ENCODE data around the gene TGDS. TPM values are rescaled to one million over a fixed set of nuclear protein-coding genes. Genes with fewer than 3 reads are reported as not detected.
A peak's percentile ranks its signal among the peaks of the same experiment; 100 is the strongest.
"Not testable (repeated sequence)": the region's sequence is repeated elsewhere in the genome, so short reads cannot be mapped to it uniquely, and the experiment has no call there.

Gene TGDS
- 10 to 100 TPM in 2 of 4 donors, 1 to 10 TPM in 2; 5.8 to 19.6 (median 8.8) TPM for total RNA-seq

GRCh38 chr13:94595950-94596574 is at the start of gene TGDS:
Gene TGDS (minus strand): TSS chr13:94596152. CDS start chr13:94596136, 16 bp downstream.
- peak; percentile 92 to 98 for DNase-seq (ENCODE audit: low spot score in 2 of 2)
- intact Hi-C loops (cut with DNase I; ENCODE audit: low total_unique reads) = no loop called here
- peak within 1 kb of the TSS; percentile 59 for H3K4me3 ChIP-seq (ENCODE audit: low read depth, poor library complexity, severe bottlenecking)
- no peak for TF ChIP-seq CTCF (IDR thresholded peaks at IDR 0.05)
- TF ChIP-seq POLR2A (IDR thresholded peaks at IDR 0.05) = peak in 1 of 2 donors; percentile 7
- WGBS, 2 donors = 0% methylated on average over 36 to 39 of the region's 41 CpGs

GRCh38 chr13:94641409-94641941 is 45.5 kb upstream of the TGDS start:
- TF ChIP-seq POLR2A (IDR thresholded peaks at IDR 0.05) = no peak
- TF ChIP-seq CTCF (IDR thresholded peaks at IDR 0.05) = no peak
- H3K4me3 ChIP-seq (ENCODE audit: low read depth, poor library complexity, severe bottlenecking) = no peak overlapping the region
- 5 to 8% methylated on average over 3 of the region's 3 CpGs for WGBS, 2 donors
- intact Hi-C loops (cut with DNase I; ENCODE audit: low total_unique reads) = no loop called here
- no peak for DNase-seq (ENCODE audit: low spot score in 2 of 2)

GRCh38 chr13:94640721-94641120 is 44.8 kb upstream of the TGDS start:
- H3K4me3 ChIP-seq (ENCODE audit: low read depth, poor library complexity, severe bottlenecking) = no peak overlapping the region
- intact Hi-C loops (cut with DNase I; ENCODE audit: low total_unique reads) = no loop called here
- 32 to 42% methylated on average over 2 of the region's 2 CpGs for WGBS, 2 donors
- DNase-seq (ENCODE audit: low spot score in 2 of 2) = no peak
- TF ChIP-seq CTCF (IDR thresholded peaks at IDR 0.05) = no peak
- no peak for TF ChIP-seq POLR2A (IDR thresholded peaks at IDR 0.05)

- DNase-seq (ENCODE audit: low spot score in 2 of 2); H3K4me3 ChIP-seq (ENCODE audit: low read depth, poor library complexity, severe bottlenecking); intact Hi-C loops (cut with DNase I; ENCODE audit: low total_unique reads): not testable (repeated sequence)
- 94 to 95% methylated on average over 3 of the region's 3 CpGs for WGBS, 2 donors
These were observed 41.7 kb upstream of the TGDS start for GRCh38 chr13:94637677-94638076.

- WGBS, 2 donors = 57 to 70% methylated on average over 1 of the region's 1 CpG
- H3K4me3 ChIP-seq (ENCODE audit: low read depth, poor library complexity, severe bottlenecking) = no peak overlapping the region
- intact Hi-C loops (cut with DNase I; ENCODE audit: low total_unique reads) = no loop called here
- no peak for DNase-seq (ENCODE audit: low spot score in 2 of 2)
- TF ChIP-seq CTCF (IDR thresholded peaks at IDR 0.05) (no peak), POLR2A (IDR thresholded peaks at IDR 0.05) (no peak)
These were observed 41.1 kb upstream of the TGDS start for GRCh38 chr13:94636942-94637578.

- intact Hi-C loops (cut with DNase I; ENCODE audit: low total_unique reads); H3K4me3 ChIP-seq (ENCODE audit: low read depth, poor library complexity, severe bottlenecking); DNase-seq (ENCODE audit: low spot score in 2 of 2): not testable (repeated sequence)
- 73 to 83% methylated on average over 5 of the region's 5 CpGs for WGBS, 2 donors
These were observed 40.1 kb upstream of the TGDS start for GRCh38 chr13:94636096-94636495.
